ENCODE data around the gene FAM186B. TPM values are rescaled to one million over a fixed set of nuclear protein-coding genes. Genes with fewer than 3 reads are reported as not detected.

The FAM186B gene
- total RNA-seq, 1 experiment from 2014 or later: 0.46 TPM

- no peak overlapping the region; a peak in 1 of 7 replicates for H3K27ac Mint-ChIP-seq
- Histone ChIP-seq H3K23me2 (ENCODE audit: insufficient read length, low read depth, low read length, poor library complexity, severe bottlenecking) (no peaks in the 10 kb centered on the region), H2BK120ac (ENCODE audit: low read depth, low read length, poor library complexity, severe bottlenecking) (no peak overlapping the region), H2AFZ (ENCODE audit: low read length) (no peak overlapping the region), H4K91ac (ENCODE audit: insufficient read length, low read depth, low read length) (no peak overlapping the region), H3K27ac (ENCODE audit: insufficient read length, low read depth, low read length) (no peak overlapping the region), H2AK5ac (ENCODE audit: insufficient read length, low read length) (no peak overlapping the region), H3K23ac (ENCODE audit: insufficient read length, low read depth, low read length) (no peak overlapping the region), H2BK5ac (ENCODE audit: insufficient read length, low read length) (no peak overlapping the region), H3K4ac (ENCODE audit: low read depth, low read length) (no peak overlapping the region), H2BK15ac (ENCODE audit: low read depth, low read length) (no peak overlapping the region), H2BK20ac (ENCODE audit: low read depth, low read length, poor library complexity, severe bottlenecking) (no peak overlapping the region), H3T11ph (ENCODE audit: low read length) (no peak overlapping the region), H3K18ac (ENCODE audit: insufficient read length, low read depth, low read length) (no peak overlapping the region), H3K56ac (ENCODE audit: insufficient read length, low read depth, low read length) (no peak overlapping the region), H3K4me2 (ENCODE audit: insufficient read depth, insufficient read length, low read length) (no peak overlapping the region), H4K8ac (replicated peaks; ENCODE audit: insufficient read length, low read depth, low read length) (no peak overlapping the region), H3K79me2 (ENCODE audit: insufficient read depth, low read length) (no peaks in the 10 kb centered on the region), H3K4me1 (ENCODE audit: insufficient read depth, low read length) (no peaks in the 10 kb centered on the region), H4K20me1 (ENCODE audit: control insufficient read depth, insufficient read depth, insufficient read length) (no peaks in the 10 kb centered on the region), H3K9ac (ENCODE audit: extremely low read depth, insufficient read length, low read length) (no peak overlapping the region), H3K79me1 (ENCODE audit: insufficient read depth, low read depth, low read length, poor library complexity, severe bottlenecking) (no peaks in the 10 kb centered on the region), H3K27me3 (ENCODE audit: insufficient read depth, low read length) (no peaks in the 10 kb centered on the region), H4K5ac (ENCODE audit: insufficient read length, low read depth, low read length) (no peak overlapping the region), H2BK12ac (ENCODE audit: insufficient read length, low read depth, low read length) (no peak overlapping the region), H3K9me3 (ENCODE audit: control insufficient read depth, low read depth, low read length) (no peaks in the 10 kb centered on the region), H3K14ac (ENCODE audit: insufficient read depth, low read length) (no peak overlapping the region)
- H3K9me3 Mint-ChIP-seq: no peaks in the 10 kb centered on the region
- H3K27me3 Mint-ChIP-seq (ENCODE audit: low read depth): peaks cover 5% of the 10 kb centered on the region
- H3K4me1 Mint-ChIP-seq: peaks cover 0 to 5% of the 10 kb centered on the region in 2 experiments; a peak in 2 of 4 replicates
- H3K36me3 Mint-ChIP-seq (ENCODE audit: insufficient read depth in 1 of 3, low read depth in 3 of 3): peaks cover 0 to 6% (median 4%) of the 10 kb centered on the region in 3 experiments; a peak in 3 of 7 replicates
- TF ChIP-seq CTCF (conservative IDR thresholded peaks at IDR 0.05): no peak
- DNase-seq: no peak
- no CpG with 5 or more reads among the region's 5 CpGs for WGBS (ENCODE audit: extremely low coverage, insufficient read length, low lambda C conversion rate)
- H3K4me3 Mint-ChIP-seq: no peak overlapping the region
Observed at GRCh38 chr12:49604856-49605255, 583 bp downstream of the FAM186B start.
